IMR-90 (cell line): Measurements from ENCODE around the gene COL27A1.

Experiments
- CEBPB ChIP-seq: IDR thresholded peaks from 2 replicates; pipeline ENCODE4 v1.6.1; 2012; ENCODE audit warnings: low read depth, low read length, improper control_type of control experiment
- RAD21 ChIP-seq: IDR thresholded peaks from 2 replicates; pipeline ENCODE4 v1.6.1; 2012; ENCODE audit warnings: low read length, improper control_type of control experiment
- RCOR1 ChIP-seq: IDR thresholded peaks from 2 replicates; pipeline ENCODE4 v1.6.1; 2012; ENCODE audit warnings: mild to moderate bottlenecking, low read length, improper control_type of control experiment; ENCODE audit not compliant: insufficient replicate concordance
- USF2 ChIP-seq: fragments of 150-350 bp; IDR thresholded peaks from 2 replicates; pipeline ENCODE4 v1.6.1; 2017; ENCODE audit warnings: mild to moderate bottlenecking, antibody characterized with exemption, low read length, low read depth
- TF ChIP-seq, protein P1 (sequence below): conservative IDR thresholded peaks from 2 replicates; pipeline ENCODE4 v1.5.1; 2012; ENCODE audit warnings: mild to moderate bottlenecking, low read depth, low read length, improper control_type of control experiment

DNA sequence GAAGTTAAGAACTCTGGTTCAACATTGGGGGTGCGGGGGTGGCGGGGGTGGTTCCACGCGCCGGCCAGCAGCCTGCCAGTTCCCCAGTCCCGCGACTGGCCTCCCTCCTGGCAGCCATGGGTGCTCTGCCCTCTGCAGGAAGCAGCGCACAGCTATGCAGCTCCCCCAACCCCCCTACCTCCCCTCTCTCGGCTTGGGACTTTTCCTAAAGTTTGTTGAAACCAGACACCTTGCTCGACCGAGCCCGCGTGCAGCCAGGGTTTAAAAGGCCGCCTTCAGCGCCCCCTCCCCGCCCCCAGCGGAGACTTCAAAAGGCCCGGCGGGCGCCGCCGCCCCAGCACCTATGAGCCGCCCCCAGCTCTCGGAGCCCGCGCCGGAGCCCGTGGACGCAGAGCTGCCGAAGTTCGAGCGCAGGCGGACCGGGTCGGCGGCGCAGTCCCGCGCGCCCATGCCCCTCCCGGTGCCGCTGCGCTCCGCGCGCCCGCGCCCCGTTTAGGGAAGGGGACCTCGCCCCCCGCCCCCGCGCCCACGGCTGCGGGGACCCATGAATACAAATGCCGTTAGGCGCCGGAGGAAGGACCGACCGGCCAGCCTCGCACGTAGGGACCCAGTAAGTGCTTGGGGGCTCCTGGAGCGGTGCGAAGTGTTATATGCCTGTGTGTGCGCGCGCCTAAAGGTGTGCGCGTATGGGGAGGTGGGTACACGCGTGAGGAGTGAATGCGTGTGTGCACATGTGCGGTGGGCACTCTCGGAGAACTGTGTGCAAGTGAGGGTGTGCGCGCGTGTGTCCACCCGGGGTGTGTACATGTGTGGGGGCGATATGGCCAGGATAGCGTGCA is 1.4 kb upstream of the COL27A1 start:
- no peak for TF ChIP-seq RCOR1
- TF ChIP-seq, protein P1, sequence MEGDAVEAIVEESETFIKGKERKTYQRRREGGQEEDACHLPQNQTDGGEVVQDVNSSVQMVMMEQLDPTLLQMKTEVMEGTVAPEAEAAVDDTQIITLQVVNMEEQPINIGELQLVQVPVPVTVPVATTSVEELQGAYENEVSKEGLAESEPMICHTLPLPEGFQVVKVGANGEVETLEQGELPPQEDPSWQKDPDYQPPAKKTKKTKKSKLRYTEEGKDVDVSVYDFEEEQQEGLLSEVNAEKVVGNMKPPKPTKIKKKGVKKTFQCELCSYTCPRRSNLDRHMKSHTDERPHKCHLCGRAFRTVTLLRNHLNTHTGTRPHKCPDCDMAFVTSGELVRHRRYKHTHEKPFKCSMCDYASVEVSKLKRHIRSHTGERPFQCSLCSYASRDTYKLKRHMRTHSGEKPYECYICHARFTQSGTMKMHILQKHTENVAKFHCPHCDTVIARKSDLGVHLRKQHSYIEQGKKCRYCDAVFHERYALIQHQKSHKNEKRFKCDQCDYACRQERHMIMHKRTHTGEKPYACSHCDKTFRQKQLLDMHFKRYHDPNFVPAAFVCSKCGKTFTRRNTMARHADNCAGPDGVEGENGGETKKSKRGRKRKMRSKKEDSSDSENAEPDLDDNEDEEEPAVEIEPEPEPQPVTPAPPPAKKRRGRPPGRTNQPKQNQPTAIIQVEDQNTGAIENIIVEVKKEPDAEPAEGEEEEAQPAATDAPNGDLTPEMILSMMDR, result peak; percentile 37
- peak; percentile 31 for TF ChIP-seq RAD21
- no peak for TF ChIP-seq CEBPB
- no peak for TF ChIP-seq USF2
